DMS 273 (cell line): ENCODE data around the gene CPEB4.
A peak's percentile ranks its signal among the peaks of the same experiment; 100 is the strongest.

ENCODE experiments used
- DNase-seq: peaks from one replicate; lab custom pipeline; 2025; ENCODE audit not compliant: unreplicated experiment; lab: John Stamatoyannopoulos, UW

Gene CPEB4

GRCh38 chr5:173884402-173885053 lies 3.6 kb upstream of the CPEB4 start:
- DNase-seq = no peak

- no peak for DNase-seq
These were observed 3.1 kb upstream of the CPEB4 start for GRCh38 chr5:173885054-173885443.

- DNase-seq = no peak
These were observed 2.6 kb upstream of the CPEB4 start for GRCh38 chr5:173885475-173886010.

- no peak for DNase-seq
These were observed 2.0 kb upstream of the CPEB4 start for GRCh38 chr5:173886150-173886549.

GRCh38 chr5:173888473-173889131 lies 453 bp downstream of the CPEB4 start:
- DNase-seq = peak; percentile 18

GRCh38 chr5:173890195-173890991 lies 2.2 kb downstream of the CPEB4 start:
- no peak for DNase-seq

- no peak for DNase-seq
These were observed 3.4 kb downstream of the CPEB4 start for GRCh38 chr5:173891308-173892116.

GRCh38 chr5:173893192-173893561 lies 5.0 kb downstream of the CPEB4 start:
- DNase-seq = no peak

- DNase-seq = no peak
These were observed 7.4 kb downstream of the CPEB4 start for GRCh38 chr5:173895401-173896165.

GRCh38 chr5:173896631-173897030 lies 8.5 kb downstream of the CPEB4 start:
- no peak for DNase-seq

- DNase-seq = no peak
These were observed 13.6 kb downstream of the CPEB4 start for GRCh38 chr5:173901705-173902104.

- no peak for DNase-seq
These were observed 14.2 kb downstream of the CPEB4 start for GRCh38 chr5:173902334-173902733.

GRCh38 chr5:173902743-173903142 lies 14.6 kb downstream of the CPEB4 start:
- no peak for DNase-seq

- DNase-seq = no peak
These were observed 15.4 kb downstream of the CPEB4 start for GRCh38 chr5:173903396-173904140.

GRCh38 chr5:173904151-173904550 lies 16.0 kb downstream of the CPEB4 start:
- no peak for DNase-seq

- DNase-seq = no peak
These were observed 19.1 kb downstream of the CPEB4 start for GRCh38 chr5:173907284-173907683.

- DNase-seq = no peak
These were observed 19.7 kb downstream of the CPEB4 start for GRCh38 chr5:173907686-173908371.

- no peak for DNase-seq
These were observed 21.1 kb downstream of the CPEB4 start for GRCh38 chr5:173909199-173909598.

- no peak for DNase-seq
These were observed 22.1 kb downstream of the CPEB4 start for GRCh38 chr5:173910215-173910614.
